ENCODE results near the gene SNX30.

The SNX30 gene

GRCh38 chr9:112861155-112861554 lies 110.6 kb downstream of the SNX30 start:
- no peak for DNase-seq

DNA sequence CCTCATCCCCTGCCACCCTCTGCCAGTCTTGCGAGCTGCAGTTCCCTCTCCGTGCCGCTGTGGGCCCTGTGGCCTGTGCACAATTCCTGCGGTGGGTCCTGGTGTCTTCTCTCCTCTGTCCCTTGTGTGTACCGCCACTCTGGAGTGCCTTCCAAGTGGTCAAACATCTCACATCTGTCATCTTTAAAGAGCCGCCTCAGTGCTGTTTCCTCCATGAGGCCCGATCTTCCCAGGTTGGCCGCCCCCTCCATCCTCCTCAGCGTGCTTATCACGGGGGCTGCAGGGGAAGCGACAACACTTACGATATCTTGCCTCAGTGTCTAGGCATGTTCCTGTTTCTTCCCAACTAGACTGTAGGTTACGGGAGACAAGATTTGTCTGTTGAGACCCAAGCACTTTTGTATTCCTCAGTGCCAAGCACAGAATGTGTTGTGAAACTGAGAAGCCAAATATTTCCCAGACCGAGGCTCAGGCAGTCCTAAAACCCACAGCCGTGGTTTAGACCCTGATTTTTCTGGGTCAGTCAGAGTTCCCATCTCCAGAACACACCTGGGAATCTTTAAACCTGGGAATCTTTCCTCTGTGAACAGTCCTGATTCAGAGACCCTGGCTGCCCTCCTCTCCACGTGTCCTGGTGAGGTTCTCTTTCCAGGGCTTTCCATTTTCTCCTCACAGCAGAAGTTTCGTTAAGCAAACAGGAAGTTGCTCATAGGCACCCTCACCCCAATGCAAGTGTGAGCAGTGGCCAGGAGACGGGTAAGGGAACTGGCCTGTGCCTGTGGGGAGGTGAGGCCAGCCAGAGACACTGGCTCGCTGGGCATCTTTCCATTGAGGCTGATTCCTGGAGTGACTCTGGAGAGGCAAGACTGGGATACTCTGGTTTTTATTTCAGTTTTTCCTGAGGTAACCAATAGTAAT lies 111.3 kb downstream of the SNX30 start:
- no peak for DNase-seq

GRCh38 chr9:112863214-112863613 lies 112.7 kb downstream of the SNX30 start:
- DNase-seq = no peak

DNA sequence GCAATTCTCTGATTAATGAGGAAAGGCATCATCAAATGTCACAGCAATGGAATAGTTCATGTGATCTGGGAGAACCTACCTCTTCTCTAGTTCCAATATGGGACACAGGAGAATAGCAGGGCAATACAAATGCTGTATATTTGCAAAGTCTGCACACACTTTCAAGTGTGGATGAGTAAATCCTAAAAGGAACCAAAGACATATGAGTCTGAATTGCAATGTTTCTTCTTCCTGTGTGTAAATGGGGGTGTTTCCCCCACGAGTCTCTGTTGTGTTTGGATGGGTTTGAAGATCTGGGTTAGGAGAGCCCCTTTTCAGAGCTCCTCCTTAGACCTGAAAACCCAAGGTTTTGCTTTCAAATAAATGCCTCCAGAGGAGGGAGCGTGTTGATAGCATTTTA lies 113.2 kb downstream of the SNX30 start:
- no peak for DNase-seq

DNA sequence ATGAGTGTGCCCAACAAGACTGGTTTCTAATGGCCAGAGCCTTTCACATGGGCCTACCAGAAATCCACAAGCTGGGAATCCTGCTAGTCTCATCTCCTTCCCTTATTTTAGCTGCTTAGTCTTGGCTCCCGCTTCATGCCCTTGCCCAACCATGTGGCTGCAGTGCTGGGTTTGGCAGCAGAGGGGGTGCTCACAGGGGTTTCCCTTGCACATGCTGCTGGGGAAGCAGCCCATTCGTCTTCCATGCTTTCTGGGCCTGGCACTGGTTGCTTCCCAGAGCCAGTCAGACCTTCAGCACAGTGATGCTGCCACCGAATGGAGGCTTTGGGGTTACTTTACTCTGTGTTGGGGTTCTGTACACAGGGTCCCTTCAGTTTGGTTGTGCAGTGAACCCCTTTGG lies 113.8 kb downstream of the SNX30 start:
- DNase-seq = no peak

DNA sequence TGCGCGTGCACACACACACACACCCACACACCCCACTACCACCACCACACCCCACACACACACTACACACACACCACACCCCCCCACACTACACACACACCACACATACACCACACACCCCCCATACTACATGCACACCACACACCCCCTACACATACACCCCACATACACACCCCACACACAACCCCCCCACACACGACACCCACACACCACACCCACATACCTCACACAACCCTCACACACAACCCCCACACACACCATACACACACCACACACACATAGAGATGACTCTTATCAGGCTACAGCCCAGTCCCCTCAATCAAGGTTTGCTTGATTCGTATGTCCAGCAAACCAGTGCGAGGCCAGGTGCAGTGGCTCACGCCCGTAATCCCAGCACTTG lies 114.4 kb downstream of the SNX30 start:
- DNase-seq = no peak

DNA sequence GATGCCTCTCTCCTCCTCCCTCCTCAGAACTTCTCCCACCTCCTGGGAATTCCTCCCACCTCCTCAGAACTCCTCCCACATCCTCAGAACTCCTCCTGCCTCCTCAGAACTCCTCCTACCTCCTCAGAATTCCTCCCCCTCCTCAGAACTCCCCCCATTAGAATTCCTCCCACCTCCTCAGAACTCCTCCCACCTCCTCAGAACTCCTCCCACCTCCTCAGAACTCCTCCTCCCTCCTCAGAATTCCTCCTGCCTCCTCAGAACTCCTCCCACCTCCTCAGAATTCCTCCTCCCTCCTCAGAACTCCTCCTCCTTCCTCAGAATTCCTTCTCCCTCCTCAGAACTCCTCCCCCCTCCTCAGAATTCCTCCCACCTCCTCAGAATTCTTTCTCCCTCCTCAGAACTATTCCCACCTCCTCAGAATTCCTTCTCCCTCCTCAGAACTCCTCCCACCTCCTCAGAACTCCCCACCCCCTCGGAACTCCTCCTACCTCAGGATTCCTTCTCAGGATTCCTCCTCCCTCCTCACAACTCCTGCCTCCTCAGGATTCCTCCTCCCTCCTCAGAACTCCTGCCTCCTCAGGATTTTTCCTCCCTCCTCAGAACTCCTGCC lies 116.2 kb downstream of the SNX30 start:
- DNase-seq = no peak

DNA sequence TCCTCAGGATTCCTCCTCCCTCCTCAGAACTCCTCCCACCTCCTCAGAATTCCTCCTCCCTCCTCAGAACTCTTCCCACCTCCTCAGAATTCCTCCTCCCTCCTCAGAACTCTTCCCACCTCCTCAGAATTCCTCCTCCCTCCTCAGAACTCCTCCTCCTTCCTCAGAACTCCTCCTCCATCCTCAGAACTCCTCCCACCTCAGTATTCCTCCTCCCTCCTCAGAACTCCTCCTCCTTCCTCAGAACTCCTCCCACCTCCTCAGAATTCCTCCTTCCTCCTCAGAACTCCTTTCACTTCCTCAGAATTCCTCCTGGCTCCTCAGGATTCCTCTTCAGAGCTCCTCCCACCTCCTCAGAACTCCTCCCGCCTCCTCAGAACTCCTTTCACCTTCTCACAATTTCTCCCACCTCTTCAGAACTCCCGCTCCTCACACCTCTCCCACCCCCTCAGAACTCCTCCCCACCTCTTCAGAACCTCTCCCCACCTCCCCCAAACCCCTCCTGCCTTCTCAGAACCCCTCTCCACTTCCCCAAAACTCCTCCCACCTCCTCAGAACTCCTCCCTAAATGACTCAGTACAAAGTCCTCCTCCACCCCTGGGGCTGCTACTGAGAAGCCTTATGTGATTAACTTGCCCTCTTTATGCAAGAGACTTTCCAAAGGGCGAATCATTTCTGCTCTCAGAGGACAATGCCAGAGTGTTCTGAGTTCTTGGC lies 116.9 kb downstream of the SNX30 start:
- no peak for DNase-seq

DNA sequence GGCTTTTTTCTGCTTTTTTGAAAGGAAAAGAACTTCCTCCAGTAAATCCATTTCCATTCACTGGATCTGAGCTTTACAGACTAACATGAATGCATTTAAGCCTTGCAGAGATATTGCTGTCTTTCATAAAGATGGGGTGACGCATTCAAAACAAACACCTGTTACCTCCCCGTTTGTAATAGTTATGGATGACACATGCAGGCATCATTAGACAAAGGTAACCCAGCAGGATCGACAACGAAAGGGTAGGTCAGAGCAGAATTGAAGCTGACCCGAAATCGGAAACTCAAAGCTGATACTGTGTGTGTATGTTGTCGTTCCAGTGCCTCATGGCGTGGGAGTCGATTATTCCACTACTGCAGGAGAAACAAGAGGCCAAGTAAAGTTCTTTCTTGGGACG lies 117.9 kb downstream of the SNX30 start:
- DNase-seq = no peak

DNA sequence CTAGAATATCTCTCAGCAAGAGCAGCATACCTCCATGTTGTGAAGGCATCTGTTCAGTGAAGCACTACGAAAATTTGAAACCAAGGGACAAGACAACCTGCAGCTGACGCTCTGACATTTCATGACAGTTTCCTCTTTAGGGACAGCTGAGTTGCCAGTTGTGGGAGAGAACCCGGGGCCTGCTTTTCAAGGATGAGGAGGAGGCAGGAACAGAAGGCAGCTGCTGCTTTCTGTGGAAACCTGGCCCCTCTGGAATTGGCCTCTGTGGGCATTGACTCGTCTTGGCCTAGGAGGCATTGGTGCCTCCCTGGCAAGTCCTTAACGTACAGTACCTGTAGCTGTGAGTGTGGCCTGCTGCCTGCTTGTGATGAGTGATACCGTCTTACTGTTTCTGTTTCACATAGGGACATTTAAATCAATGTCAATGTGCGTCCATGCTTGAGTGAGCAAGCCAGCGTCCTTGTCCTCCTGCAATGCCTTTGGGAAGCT lies 118.5 kb downstream of the SNX30 start:
- DNase-seq = no peak

DNA sequence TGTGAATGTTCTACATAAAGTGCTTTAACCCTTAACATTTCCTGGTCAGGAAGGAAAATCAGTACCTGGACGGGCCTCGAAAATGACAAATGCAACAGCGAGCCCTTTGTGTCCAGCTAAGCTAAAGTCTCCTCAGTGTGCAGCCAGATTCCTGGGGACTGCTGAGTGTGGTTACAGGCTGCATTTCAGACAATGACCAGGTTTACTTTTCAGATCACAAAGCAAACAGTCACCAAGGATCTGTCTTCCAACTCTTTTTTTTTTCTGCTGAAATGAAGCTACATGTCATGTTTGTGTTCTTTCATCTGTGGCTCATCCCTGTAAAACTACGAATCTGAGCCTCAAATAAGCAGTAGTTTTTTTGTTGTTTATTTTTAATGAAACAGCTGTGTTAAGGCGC lies 119.4 kb downstream of the SNX30 start:
- DNase-seq = peak; percentile 21

DNA sequence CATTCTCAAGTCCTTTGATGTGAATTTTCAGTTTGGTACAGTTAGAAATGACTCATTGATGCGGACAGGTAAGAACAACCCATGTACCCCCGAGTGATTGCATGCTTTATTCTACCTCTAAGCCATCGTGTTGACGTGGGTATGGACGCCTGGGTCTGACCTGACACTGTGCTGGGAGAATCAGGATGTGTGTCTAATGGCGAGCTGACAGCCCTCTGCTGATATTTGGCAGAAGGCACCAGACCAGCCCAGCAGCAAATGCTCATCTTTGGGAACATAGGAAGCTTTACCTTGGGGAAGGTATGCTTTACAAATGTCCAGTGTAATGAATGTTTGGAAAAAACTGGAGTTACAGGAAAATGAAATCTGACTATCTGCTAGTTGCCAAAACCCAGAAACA lies 120.0 kb downstream of the SNX30 start:
- DNase-seq = no peak

GRCh38 chr9:112872019-112872418 lies 121.5 kb downstream of the SNX30 start:
- no peak for DNase-seq

DNA sequence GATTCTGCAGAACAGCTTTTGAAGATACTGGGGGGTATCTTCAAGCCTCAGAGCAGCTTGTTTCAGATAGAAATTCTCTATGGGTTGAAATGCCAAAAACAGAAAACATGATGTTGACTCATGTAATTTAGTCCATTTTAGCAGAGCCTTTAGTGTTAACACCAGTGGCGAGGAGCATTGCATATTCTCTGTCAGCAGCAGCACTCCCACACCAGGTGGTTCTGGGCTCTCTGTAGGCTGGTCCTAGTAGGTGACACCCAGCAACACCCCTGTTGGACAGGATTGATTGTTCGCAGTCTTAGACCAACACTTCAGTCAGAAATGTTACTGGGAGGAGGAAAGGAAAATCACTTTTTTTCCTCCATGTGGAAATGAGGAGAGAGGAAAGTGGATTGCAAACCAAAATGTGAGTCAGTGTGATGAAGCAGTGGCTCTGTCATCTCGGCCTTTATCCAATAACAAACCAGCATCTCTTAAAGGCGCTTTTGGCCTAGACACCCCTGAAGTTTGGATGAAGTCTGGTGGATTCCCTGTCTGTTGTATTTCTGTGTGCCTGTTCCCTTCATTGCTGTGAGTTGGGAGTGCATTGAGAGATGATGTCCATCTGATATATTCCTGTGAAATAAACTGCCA lies 123.3 kb downstream of the SNX30 start:
- no peak for DNase-seq

DNA sequence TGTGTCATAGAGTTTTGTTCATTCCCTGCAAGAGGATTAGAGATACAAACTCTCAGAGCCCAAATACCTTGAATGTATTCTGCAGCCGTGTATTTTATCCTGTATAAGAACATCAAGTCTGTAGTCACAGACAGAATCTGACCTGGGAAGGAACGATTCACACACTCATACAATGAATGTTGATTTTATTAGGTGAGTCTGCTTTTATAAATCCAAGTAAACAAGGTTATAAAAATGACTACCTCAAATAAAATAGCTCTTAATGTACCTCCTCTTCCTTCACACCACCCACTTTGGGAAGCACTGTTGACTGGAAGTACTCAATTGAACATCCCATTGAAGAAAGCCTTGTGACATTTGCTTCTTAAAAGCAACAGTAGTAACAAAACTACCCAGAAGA lies 128.2 kb downstream of the SNX30 start:
- DNase-seq = no peak

DNA sequence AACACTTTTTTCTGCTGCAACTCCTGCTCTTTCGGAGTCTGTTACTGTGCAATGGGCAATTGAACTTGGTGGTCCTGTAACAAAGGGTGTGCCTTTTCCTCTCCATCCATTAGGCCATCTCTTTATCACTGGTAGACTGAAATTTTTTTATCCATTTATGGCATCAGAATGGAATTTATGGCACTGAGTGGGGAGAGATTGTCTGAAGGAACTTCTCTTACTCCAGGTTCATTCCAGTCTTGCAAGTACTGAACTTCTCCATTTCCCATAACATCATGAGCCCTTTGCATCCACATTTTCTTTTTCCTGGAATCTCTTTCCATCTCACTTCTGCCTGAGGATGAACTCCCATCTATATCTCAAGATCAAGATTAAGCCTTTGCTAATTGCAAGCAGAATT lies 130.1 kb downstream of the SNX30 start:
- DNase-seq = no peak

DNA sequence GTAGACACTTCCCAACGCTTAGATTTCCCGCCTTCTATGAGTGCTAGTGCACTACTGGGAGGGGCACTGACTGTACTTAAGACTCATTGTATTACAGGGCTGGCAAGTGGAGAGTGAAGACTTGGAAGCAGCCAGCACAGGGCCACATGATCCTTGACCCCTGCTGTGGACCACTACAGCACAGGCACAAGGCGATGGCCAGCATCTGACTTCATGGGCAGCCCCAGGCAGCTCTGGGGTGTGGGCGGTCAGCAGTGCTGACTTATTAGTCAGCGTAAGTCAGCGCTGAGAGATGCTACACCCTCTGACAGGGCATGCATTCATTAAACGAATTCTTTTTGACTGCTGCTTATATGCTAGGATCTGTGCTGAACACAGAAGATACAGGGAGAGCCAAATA lies 130.8 kb downstream of the SNX30 start:
- DNase-seq = no peak

DNA sequence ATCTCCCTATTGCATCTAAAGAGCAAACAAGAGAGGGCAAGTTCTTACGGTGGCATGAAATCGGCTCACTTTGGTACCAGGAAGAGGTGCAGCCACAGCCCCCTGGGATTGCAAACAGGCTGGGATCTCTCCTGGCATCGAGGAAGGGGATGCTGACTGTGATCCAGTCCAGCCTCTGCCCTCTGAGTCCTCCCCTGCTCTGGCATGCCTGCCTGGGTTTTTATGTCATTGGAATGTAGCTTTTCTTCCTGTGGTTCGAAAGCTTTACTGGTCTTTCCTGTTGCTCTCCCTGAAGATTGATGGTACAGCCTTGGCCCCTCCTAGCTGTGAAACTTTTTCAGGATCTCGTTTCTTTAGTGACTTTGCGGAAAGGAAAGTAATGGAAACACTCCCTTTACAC lies 133.5 kb downstream of the SNX30 start:
- DNase-seq = no peak

DNA sequence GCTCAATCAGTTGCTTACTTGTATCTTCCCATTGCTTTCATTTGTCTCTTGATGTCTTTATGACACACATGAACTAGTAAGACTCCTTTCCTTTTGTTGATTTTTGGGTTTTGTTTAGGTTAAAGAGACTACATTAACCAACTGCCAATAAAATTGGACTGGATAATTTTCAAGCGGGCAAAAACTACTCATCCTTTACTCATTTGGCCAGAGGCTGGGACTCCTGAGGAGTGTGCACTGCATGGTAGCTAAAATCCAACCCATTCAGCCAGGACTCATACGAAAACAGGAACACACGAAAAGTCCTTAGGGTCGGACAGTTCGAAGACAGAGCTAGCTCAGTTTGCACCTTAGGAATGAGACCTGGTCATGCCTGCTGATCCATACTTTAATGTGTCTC lies 134.2 kb downstream of the SNX30 start:
- DNase-seq = no peak

GRCh38 chr9:112885324-112885723 lies 134.8 kb downstream of the SNX30 start:
- no peak for DNase-seq

GRCh38 chr9:112886351-112886750 lies 135.8 kb downstream of the SNX30 start:
- DNase-seq = no peak

DNA sequence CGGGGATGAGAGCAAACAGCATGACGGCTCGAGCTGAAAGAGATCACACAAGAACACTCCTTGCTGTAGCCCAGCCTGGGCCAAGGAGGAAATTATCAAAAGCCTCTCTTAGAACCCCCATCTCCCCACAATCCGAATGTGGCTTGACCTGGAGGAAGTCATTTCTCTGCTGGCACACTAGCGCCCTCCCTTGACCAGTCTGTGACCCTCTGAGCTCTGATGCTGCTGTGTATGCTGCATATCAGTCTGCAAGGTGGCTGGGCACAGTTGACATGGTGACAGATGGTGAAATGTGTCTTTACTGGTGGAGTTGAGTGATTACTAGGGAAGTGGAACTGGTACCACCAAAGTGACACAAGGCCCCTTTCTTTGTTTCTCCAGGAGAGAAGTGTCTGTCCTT lies 136.8 kb downstream of the SNX30 start:
- peak; percentile 12 for DNase-seq
